ENCODE data around the gene ONECUT3.

The ONECUT3 gene

GRCh38 chr19:1799695-1800342, 46.5 kb downstream of the ONECUT3 start:
- DNase-seq, result no peak

GRCh38 chr19:1804858-1805257, 51.6 kb downstream of the ONECUT3 start:
- no peak for DNase-seq

GRCh38 chr19:1805401-1806183, 52.3 kb downstream of the ONECUT3 start:
- DNase-seq, result no peak

- DNase-seq, result no peak
Measured at GRCh38 chr19:1806184-1807029, 53.1 kb downstream of the ONECUT3 start.

GRCh38 chr19:1807030-1807694, 53.9 kb downstream of the ONECUT3 start:
- no peak for DNase-seq

GRCh38 chr19:1807695-1808394, 54.5 kb downstream of the ONECUT3 start:
- DNase-seq, result no peak

- DNase-seq, result no peak
Measured at GRCh38 chr19:1808395-1808731, 55.1 kb downstream of the ONECUT3 start.

GRCh38 chr19:1809678-1810077, 56.4 kb downstream of the ONECUT3 start:
- no peak for DNase-seq

GRCh38 chr19:1810439-1811160, 57.3 kb downstream of the ONECUT3 start:
- no peak for DNase-seq

- peak; percentile 57 for DNase-seq
Measured at GRCh38 chr19:1811472-1811894, 58.2 kb downstream of the ONECUT3 start.

GRCh38 chr19:1811942-1812425, 58.7 kb downstream of the ONECUT3 start, which contains the start of gene ATP8B3:
ATP8B3 (minus strand) TSS chr19:1812276; CDS start chr19:1811736, 540 bp downstream.
- no peak for DNase-seq

- peak; percentile 83 for DNase-seq
Measured at GRCh38 chr19:1812426-1813191, 59.3 kb downstream of the ONECUT3 start.

- no peak for DNase-seq
Measured at GRCh38 chr19:1813192-1814182, 60.2 kb downstream of the ONECUT3 start.

- DNase-seq, result no peak
Measured at GRCh38 chr19:1814391-1814790, 61.1 kb downstream of the ONECUT3 start.

- DNase-seq, result no peak
Measured at GRCh38 chr19:1814833-1815604, 61.7 kb downstream of the ONECUT3 start.

GRCh38 chr19:1815605-1816529, 62.6 kb downstream of the ONECUT3 start:
- no peak for DNase-seq
